ENCODE data around the gene PRXL2A. TPM values are rescaled to one million over a fixed set of nuclear protein-coding genes. Genes with fewer than 3 reads are reported as not detected.

Gene PRXL2A
- total RNA-seq, 1 donor from 2014 or later = 72.4 TPM

GRCh38 chr10:80454513-80455460 lies 46.4 kb downstream of the PRXL2A start:
- TF ChIP-seq CTCF (IDR thresholded peaks at IDR 0.05; ENCODE audit: insufficient read depth, low read length, poor library complexity, severe bottlenecking) = no peak
- Histone ChIP-seq H3K36me3 (ENCODE audit: control insufficient read depth, insufficient read depth, low read length) (no peaks in the 10 kb centered on the region), H3K4me3 (ENCODE audit: low read depth, low read length) (peak overlapping the region; percentile 65), H3K27me3 (ENCODE audit: control insufficient read depth, insufficient read depth, low read length) (no peaks in the 10 kb centered on the region)
- no peak for DNase-seq (ENCODE audit: low read depth)

GRCh38 chr10:80455461-80456349 lies 47.4 kb downstream of the PRXL2A start:
- TF ChIP-seq CTCF (IDR thresholded peaks at IDR 0.05; ENCODE audit: insufficient read depth, low read length, poor library complexity, severe bottlenecking) = no peak

GRCh38 chr10:80457554-80458262 lies 49.4 kb downstream of the PRXL2A start:
- Histone ChIP-seq H3K27me3 (ENCODE audit: control insufficient read depth, insufficient read depth, low read length) (no peaks in the 10 kb centered on the region), H3K4me3 (ENCODE audit: low read depth, low read length) (no peak overlapping the region), H3K36me3 (ENCODE audit: control insufficient read depth, insufficient read depth, low read length) (no peaks in the 10 kb centered on the region)
- peak; percentile 18 for TF ChIP-seq CTCF (IDR thresholded peaks at IDR 0.05; ENCODE audit: insufficient read depth, low read length, poor library complexity, severe bottlenecking)
- DNase-seq (ENCODE audit: low read depth) = no peak

More at GRCh38 chr10:80455461-80456349, 47.4 kb downstream of the PRXL2A start:
- H3K27me3 ChIP-seq (ENCODE audit: control insufficient read depth, insufficient read depth, low read length) = no peaks in the 10 kb centered on the region
- DNase-seq (ENCODE audit: low read depth) = no peak
- H3K4me3 ChIP-seq (ENCODE audit: low read depth, low read length) = peak overlapping the region; percentile 65
- H3K36me3 ChIP-seq (ENCODE audit: control insufficient read depth, insufficient read depth, low read length) = no peaks in the 10 kb centered on the region

- Histone ChIP-seq H3K27me3 (ENCODE audit: control insufficient read depth, insufficient read depth, low read length) (no peaks in the 10 kb centered on the region), H3K36me3 (ENCODE audit: control insufficient read depth, insufficient read depth, low read length) (no peaks in the 10 kb centered on the region), H3K4me3 (ENCODE audit: low read depth, low read length) (no peak overlapping the region)
- no peak for TF ChIP-seq CTCF (IDR thresholded peaks at IDR 0.05; ENCODE audit: insufficient read depth, low read length, poor library complexity, severe bottlenecking)
- no peak for DNase-seq (ENCODE audit: low read depth)
Observed at GRCh38 chr10:80458263-80458625, 49.9 kb downstream of the PRXL2A start.

GRCh38 chr10:80458638-80459037 lies 50.3 kb downstream of the PRXL2A start:
- TF ChIP-seq CTCF (IDR thresholded peaks at IDR 0.05; ENCODE audit: insufficient read depth, low read length, poor library complexity, severe bottlenecking) = no peak
- no peaks in the 10 kb centered on the region for H3K27me3 ChIP-seq (ENCODE audit: control insufficient read depth, insufficient read depth, low read length)
- no peak overlapping the region for H3K4me3 ChIP-seq (ENCODE audit: low read depth, low read length)
- H3K36me3 ChIP-seq (ENCODE audit: control insufficient read depth, insufficient read depth, low read length) = no peaks in the 10 kb centered on the region
- DNase-seq (ENCODE audit: low read depth) = no peak

Data from kidney epithelial cell (primary cell).